ENCODE results near the gene CFAP58. TPM values are rescaled to one million over a fixed set of nuclear protein-coding genes. Genes with fewer than 3 reads are reported as not detected.

The CFAP58 gene
- total RNA-seq, 3 donors from 2014 or later, result 0.14 to 0.44 (median 0.17) TPM

DNA sequence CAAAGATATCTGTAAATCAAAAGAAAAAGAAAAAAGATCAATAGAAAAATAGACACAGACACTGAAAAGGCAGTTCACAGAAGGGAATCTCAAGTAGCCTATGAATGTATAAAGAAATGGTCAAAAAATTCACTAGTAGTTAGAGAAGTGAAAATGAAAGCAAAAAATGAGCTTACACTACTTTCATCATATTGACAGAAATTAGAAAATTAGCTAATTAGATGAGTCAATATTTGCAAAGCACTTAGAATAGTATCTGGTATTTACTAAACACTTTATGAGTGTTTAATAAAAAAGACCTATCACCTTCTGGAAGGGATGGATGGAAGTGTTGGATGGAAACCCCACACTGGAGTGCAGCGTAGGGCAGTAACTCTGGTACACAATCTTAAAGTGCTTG lies 1.7 kb upstream of the CFAP58 start:
- no peak for TF ChIP-seq CTCF (IDR thresholded peaks at IDR 0.05)
- intact Hi-C loops (cut with DNase I, micrococcal nuclease), result loop anchor here (5.0 kb wide), 2 partner anchors 45 to 60 kb away; no protein-coding TSS in a partner anchor
- Histone ChIP-seq H3K9me3 (no peaks in the 10 kb centered on the region), H3K4me3 (no peak overlapping the region), H3K4me1 (ENCODE audit: low read depth) (peaks cover 3% of the 10 kb centered on the region), H3K36me3 (ENCODE audit: low read depth) (no peaks in the 10 kb centered on the region)
- DNase-seq, result no peak
- ATAC-seq, result no peak

GRCh38 chr10:104359811-104360210 lies 6.2 kb downstream of the CFAP58 start:
- Histone ChIP-seq H3K36me3 (ENCODE audit: low read depth) (no peaks in the 10 kb centered on the region), H3K4me3 (no peak overlapping the region), H3K9me3 (no peaks in the 10 kb centered on the region), H3K4me1 (ENCODE audit: low read depth) (no peaks in the 10 kb centered on the region)
- DNase-seq (no peak), ATAC-seq (no peak)
- intact Hi-C loops (cut with DNase I, micrococcal nuclease), result no loop called here
- TF ChIP-seq CTCF (IDR thresholded peaks at IDR 0.05), result no peak

DNA sequence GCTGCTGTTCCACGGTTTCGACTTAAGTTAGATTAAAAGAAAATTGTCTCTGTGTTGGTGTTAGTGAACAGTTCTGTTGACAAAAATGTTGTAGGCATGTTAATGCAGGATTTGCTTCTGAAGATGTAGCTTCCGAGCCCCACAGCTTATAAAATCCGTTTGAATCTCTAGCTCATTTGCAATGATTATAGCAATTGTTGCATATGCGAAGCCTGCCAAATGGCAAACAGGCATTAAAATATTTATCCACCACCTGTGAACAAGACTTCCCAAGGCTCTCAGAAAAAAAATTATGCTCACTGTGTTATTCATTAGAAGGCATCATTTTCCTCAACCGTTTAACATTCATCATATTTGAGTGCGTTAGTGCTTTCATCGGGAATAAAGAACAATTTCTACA lies 14.3 kb downstream of the CFAP58 start:
- Histone ChIP-seq H3K9me3 (no peaks in the 10 kb centered on the region), H3K4me1 (ENCODE audit: low read depth) (no peaks in the 10 kb centered on the region), H3K36me3 (ENCODE audit: low read depth) (no peaks in the 10 kb centered on the region), H3K4me3 (no peak overlapping the region)
- TF ChIP-seq CTCF (IDR thresholded peaks at IDR 0.05), result no peak
- intact Hi-C loops (cut with DNase I, micrococcal nuclease), result no loop called here
- no peak for ATAC-seq
- DNase-seq, result no peak

DNA sequence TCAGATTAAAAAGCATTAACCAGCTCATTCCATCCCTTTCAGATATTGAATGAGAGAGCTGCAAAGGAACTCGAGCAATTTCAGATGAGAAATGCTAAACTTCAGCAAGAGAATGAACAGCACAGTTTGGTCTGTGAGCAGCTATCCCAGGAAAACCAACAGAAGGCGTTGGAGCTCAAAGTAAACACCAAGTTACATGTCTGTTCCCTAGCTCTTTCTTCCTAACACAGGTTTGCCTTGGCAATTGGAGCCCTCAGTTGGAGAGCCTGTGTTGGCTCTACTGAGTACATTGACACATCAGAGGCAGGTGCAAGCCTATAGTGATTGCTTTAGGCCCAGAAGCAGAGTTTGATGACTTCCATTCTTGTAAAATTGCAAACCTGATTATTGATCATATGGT lies 14.7 kb downstream of the CFAP58 start:
- TF ChIP-seq CTCF (IDR thresholded peaks at IDR 0.05), result no peak
- Histone ChIP-seq H3K4me1 (ENCODE audit: low read depth) (no peaks in the 10 kb centered on the region), H3K9me3 (no peaks in the 10 kb centered on the region), H3K4me3 (no peak overlapping the region), H3K36me3 (ENCODE audit: low read depth) (no peaks in the 10 kb centered on the region)
- no peak for ATAC-seq
- intact Hi-C loops (cut with DNase I, micrococcal nuclease), result no loop called here
- no peak for DNase-seq

- no peak for DNase-seq
- no peak for TF ChIP-seq CTCF (IDR thresholded peaks at IDR 0.05)
- H3K4me3 ChIP-seq, result no peak overlapping the region
- ATAC-seq, result no peak
- intact Hi-C loops (cut with DNase I, micrococcal nuclease), result no loop called here
- no peaks in the 10 kb centered on the region for H3K4me1 ChIP-seq (ENCODE audit: low read depth)
- H3K9me3 ChIP-seq, result no peaks in the 10 kb centered on the region
- no peaks in the 10 kb centered on the region for H3K36me3 ChIP-seq (ENCODE audit: low read depth)
These were observed 18.1 kb downstream of the CFAP58 start for GRCh38 chr10:104371753-104372152.

DNA sequence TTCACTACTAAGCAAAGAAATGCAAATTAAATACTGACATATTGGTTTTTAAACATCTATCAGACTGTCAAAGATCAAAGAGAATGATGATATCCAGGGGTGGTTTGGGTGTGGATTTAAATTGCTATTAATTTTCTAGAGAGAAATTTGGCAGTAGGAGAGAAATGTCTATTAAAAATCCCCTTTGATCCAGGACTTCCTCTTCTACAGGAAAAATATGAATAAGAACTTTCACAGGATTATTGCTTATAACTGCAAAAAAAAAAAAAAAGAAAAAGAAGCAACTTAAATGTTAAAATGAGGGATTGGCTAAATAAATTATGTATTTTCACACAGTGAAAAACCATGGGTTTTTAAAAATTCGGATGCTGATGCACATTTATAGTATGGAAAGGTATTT lies 21.0 kb downstream of the CFAP58 start:
- DNase-seq, result no peak
- H3K4me1 ChIP-seq (ENCODE audit: low read depth), result no peaks in the 10 kb centered on the region
- ATAC-seq, result no peak
- no peaks in the 10 kb centered on the region for H3K36me3 ChIP-seq (ENCODE audit: low read depth)
- H3K4me3 ChIP-seq, result no peak overlapping the region
- H3K9me3 ChIP-seq, result no peaks in the 10 kb centered on the region
- intact Hi-C loops (cut with DNase I, micrococcal nuclease), result no loop called here
- TF ChIP-seq CTCF (IDR thresholded peaks at IDR 0.05), result no peak
